ENCODE measurements around the gene ANAPC16.
A peak's percentile ranks its signal among the peaks of the same experiment; 100 is the strongest.
"Not testable (repeated sequence)": the region's sequence is repeated elsewhere in the genome, so short reads cannot be mapped to it uniquely, and the experiment has no call there.

ANAPC16 gene

GRCh38 chr10:72261784-72262404, 46.1 kb downstream of the ANAPC16 start:
- DNase-seq (ENCODE audit: low spot score) (no peak), FAIRE-seq (no peak)

DNA sequence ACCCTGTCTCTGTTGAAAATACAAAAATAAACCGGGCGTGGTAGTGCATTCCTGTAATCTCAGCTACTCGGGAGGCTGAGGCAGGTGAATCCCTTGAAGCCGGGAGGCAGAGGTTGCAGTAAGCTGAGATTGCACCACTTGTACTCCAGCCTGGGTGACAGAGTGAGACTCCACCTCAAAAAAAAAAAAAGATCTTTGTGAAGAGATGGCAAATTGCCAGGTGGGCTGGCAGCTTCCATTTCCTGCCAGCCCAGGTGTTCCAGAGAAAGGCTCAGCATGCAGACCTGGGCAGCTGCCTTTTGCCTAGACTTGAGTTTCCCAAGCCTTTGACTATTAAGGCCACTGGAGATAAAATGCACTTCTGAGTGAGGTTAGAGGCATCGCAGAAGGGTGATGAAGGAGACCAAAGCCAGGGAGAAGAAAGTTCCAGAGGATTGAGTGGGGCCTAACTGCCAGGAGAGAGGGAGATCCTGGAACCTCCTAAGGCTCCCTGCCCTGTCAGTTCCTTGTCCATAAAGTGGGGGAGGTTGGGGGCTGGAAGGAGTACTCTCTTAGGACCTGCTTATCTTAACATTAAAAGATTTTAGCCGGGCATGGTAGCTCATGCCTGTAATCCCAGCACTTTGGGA, 47.9 kb downstream of the ANAPC16 start:
- FAIRE-seq (no peak), DNase-seq (ENCODE audit: low spot score) (peak; percentile 78)

GRCh38 chr10:72264536-72264935, 48.7 kb downstream of the ANAPC16 start:
- DNase-seq (ENCODE audit: low spot score) (no peak), FAIRE-seq (no peak)

DNA sequence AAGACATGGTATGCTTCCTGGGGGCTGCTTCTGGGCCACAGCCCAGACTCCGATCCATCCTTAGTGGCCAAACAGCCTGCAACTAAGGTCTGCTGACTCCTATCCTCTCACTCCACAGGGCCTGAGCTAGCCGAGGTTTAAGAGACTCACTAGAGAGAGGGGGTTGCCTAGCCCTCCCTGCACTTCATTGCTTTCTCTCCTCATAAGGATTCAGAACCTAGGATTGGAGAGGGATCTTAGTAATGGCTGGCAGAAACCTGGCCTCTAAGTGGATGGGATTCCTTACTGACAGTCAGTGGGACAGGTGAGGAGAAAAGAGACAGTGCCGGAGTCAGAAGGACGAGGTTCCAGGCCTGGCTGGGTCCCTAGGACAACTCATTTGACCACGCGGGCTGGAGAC, 49.7 kb downstream of the ANAPC16 start:
- FAIRE-seq (no peak), DNase-seq (ENCODE audit: low spot score) (no peak)

DNA sequence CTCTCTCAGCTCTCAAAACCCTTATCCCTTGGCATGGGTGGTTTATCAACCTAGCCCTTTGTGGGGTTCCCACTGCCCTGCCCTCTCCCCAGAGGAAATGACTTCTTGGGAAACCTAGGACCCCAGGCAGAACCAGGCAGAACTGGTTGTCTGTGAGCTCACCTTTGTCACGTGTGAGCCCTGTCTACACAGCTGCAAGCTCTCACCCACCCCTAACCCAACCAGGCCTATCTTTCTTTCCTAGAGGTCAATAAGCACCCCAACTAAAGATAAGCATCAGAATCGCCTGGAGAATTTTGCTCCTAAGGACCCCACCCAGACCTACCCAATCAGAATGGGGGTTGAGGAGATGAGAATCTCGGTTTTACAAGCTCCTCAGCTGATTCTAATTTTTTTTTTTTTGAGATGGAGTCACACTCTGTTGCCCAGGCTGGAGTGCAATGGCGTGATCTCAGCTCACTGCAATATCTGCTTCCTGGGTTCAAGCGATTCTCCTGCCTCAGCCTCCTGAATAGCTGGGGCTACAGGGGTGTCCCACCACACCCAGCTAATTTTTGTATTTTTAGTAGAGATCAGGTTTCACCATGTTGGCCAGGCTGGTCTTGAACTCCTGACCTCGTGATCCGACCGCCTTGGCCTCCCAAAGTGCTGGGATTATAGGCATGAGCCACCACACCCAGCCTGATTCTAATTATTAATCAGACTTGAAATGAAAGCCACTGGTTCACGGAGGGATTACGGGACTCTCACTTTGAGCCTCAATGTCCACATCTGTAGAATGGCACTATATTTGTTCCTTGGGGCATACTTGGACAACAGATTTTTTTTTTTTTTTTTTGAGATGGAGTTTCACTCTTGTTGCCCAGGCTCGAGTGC, 50.4 kb downstream of the ANAPC16 start:
- FAIRE-seq, result no peak
- DNase-seq (ENCODE audit: low spot score), result no peak

- FAIRE-seq, result no peak
- no peak for DNase-seq (ENCODE audit: low spot score)
These were observed 51.6 kb downstream of the ANAPC16 start for GRCh38 chr10:72267381-72267780.

GRCh38 chr10:72267819-72268399, 52.1 kb downstream of the ANAPC16 start:
- DNase-seq (ENCODE audit: low spot score), result no peak
- no peak for FAIRE-seq

- not testable (repeated sequence) for FAIRE-seq; DNase-seq (ENCODE audit: low spot score)
These were observed 52.8 kb downstream of the ANAPC16 start for GRCh38 chr10:72268475-72269200.

DNA sequence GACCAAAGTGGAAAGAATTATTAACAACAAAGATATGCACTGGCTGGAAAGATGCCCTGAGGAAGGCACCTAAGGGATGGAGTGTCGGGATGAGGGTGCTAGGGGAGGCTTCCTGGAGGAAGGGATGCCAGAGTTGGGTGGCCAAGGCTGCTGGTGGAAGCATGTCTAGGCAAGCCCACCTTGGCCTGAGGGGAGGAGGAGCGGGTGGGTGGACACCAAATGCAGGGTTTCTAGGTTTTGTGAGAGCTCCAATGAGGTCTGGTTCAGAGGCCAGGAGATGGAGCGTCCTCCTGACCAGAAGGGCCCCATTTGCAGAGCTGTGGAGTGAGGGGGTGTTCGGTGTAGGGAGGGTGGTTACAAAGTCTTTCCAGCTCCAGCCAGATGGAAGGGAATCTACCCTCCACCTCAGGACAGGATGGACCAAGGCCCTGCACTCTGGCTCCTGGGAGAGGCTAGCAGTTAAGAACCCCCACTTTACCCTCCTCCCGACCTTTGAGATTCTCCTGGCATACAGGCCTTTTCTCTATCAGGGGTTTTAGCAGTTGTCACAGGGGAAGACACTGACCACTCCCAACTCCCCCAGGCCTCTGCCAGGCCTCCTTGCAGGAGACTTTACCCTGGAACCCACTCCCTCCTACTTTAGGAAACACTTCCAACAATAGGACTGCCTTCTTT, 54.9 kb downstream of the ANAPC16 start:
- DNase-seq (ENCODE audit: low spot score) (no peak), FAIRE-seq (no peak)

DNA sequence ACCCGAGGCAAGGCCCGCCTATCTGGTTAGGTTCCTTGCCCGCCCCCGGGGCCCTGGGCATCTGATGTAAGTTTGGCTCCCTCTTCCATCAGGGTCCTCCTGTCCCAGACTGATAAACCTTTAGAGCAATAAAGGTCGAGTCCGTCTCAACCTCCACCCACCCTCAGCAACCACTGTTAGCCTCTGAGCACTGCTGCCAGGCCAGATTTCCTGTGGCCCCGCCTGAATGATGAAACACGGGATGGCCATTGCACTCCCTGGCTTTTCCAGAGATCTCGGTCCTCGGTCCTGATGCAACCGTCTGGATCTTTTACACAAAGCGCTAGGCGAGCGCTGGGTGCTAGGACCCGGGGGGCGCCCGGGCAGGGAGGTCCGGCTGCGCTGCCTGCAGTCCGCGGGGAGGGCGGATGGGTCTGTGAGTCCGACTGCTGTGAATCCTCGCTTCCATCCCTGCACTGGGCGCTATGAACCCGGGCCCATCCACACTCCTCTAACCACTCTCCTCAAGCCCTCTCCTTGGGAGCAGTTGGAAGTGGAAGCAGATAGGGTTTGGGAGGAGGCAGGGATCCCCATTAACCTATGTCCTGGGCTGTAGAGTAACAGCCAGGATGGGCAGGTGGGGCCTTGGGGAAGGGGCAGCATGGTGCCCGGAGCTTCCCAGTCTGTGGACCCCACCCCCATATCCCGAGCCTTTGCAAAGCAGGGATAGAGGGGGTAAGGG, 57.0 kb downstream of the ANAPC16 start:
- FAIRE-seq (no peak), DNase-seq (ENCODE audit: low spot score) (peak; percentile 88)

GRCh38 chr10:72273410-72274212, 57.8 kb downstream of the ANAPC16 start, which contains the start of gene DDIT4:
DDIT4 (plus strand) TSS chr10:72273924; CDS start chr10:72274217, 293 bp downstream.
- FAIRE-seq, result peak; percentile 93
- peak; percentile 100 for DNase-seq (ENCODE audit: low spot score)

GRCh38 chr10:72274213-72274729, 58.5 kb downstream of the ANAPC16 start:
- FAIRE-seq (no peak), DNase-seq (ENCODE audit: low spot score) (no peak)

- DNase-seq (ENCODE audit: low spot score), result peak; percentile 74
- no peak for FAIRE-seq
These were observed 59.0 kb downstream of the ANAPC16 start for GRCh38 chr10:72274730-72275350.

GRCh38 chr10:72275351-72276012, 59.7 kb downstream of the ANAPC16 start:
- DNase-seq (ENCODE audit: low spot score), result no peak
- FAIRE-seq, result no peak

DNA sequence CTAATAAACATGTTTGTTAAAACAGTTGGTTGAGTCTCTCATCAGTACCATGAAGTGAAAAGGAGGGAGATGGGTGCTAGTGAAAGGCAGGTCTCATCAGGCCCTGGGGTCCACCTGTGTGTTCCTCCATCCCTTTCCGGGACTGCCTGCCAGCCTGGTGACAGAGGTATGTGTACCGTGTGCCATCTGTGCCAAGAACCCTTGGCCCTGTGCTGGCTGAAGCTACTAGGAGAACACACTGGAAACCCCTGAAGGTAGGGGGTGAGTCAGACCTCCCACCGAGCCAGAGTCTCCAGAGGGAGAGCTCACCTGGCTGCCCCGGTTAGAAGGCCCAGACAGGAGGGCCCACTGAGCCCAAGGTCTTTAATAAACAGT, 60.2 kb downstream of the ANAPC16 start:
- DNase-seq (ENCODE audit: low spot score) (no peak), FAIRE-seq (no peak)

GRCh38 chr10:72276421-72277339, 60.9 kb downstream of the ANAPC16 start:
- DNase-seq (ENCODE audit: low spot score) (no peak), FAIRE-seq (no peak)

Measured in urothelium cell line (cell line).